Smooth muscle cell (in vitro differentiated cells): ENCODE data around the gene JDP2. TPM values are rescaled to one million over a fixed set of nuclear protein-coding genes. Genes with fewer than 3 reads are reported as not detected.

ENCODE experiments used
- DNase-seq: peaks from one replicate; lab custom pipeline; 2025; ENCODE audit not compliant: unreplicated experiment; lab: John Stamatoyannopoulos, UW
- H2AFZ ChIP-seq: fragments of 200-600 bp; sonication (generic); 2 replicates; pipeline ENCODE4 v1.6.0; 2016; ENCODE audit warnings: antibody characterized with exemption, low read depth, mild to moderate bottlenecking
- H3F3A ChIP-seq: fragments of 200-600 bp; sonication (generic); 2 replicates; pipeline ENCODE4 v1.6.0; 2017; ENCODE audit warnings: antibody characterized with exemption, low read depth
- H3K27ac ChIP-seq: fragments of 200-600 bp; sonication (generic); 2 replicates; pipeline ENCODE4 v1.5.1; 2016; ENCODE audit warnings: low read depth, mild to moderate bottlenecking
- H3K27me3 ChIP-seq: fragments of 200-600 bp; sonication (generic); 2 replicates; pipeline ENCODE4 v1.6.1; 2016; ENCODE audit warnings: low read depth, mild to moderate bottlenecking
- H3K36me3 ChIP-seq: fragments of 200-600 bp; sonication (generic); 2 replicates; pipeline ENCODE4 v1.5.1; 2016; ENCODE audit warnings: low read depth
- H3K4me1 ChIP-seq: fragments of 200-600 bp; sonication (generic); 2 replicates; pipeline ENCODE4 v1.5.1; 2016; ENCODE audit warnings: low read depth
- H3K4me2 ChIP-seq: fragments of 200-600 bp; sonication (generic); 2 replicates; pipeline ENCODE4 v1.6.0; 2016; ENCODE audit warnings: mild to moderate bottlenecking
- H3K4me3 ChIP-seq: fragments of 200-600 bp; sonication (generic); 2 replicates; pipeline ENCODE4 v1.5.1; 2016; ENCODE audit warnings: mild to moderate bottlenecking
- H3K79me2 ChIP-seq: fragments of 200-600 bp; sonication (generic); 2 replicates; pipeline ENCODE4 v1.6.0; 2016; ENCODE audit warnings: low read depth, mild to moderate bottlenecking
- H3K9ac ChIP-seq: fragments of 200-600 bp; sonication (generic); 2 replicates; pipeline ENCODE4 v1.6.0; 2016; ENCODE audit warnings: low read depth
- H3K9me3 ChIP-seq: fragments of 200-600 bp; sonication (generic); replicated peaks from 2 replicates; pipeline ENCODE4 v1.5.1; 2016; ENCODE audit warnings: low read depth
- H4K20me1 ChIP-seq: fragments of 200-600 bp; sonication (generic); 2 replicates; pipeline ENCODE4 v1.6.0; 2016; ENCODE audit warnings: low read depth
- WGBS: methylation state at CpG from one replicate; pipeline ENCODE4 v1.1.7; 2016; ENCODE audit warnings: low lambda C conversion rate; 5-methylcytosine and 5-hydroxymethylcytosine counted together
- polyA plus RNA-seq: library from polyadenylated mRNA; unstranded; fragments of >200 nt; fragmentation: Nextera tagmentation; extraction: Ambion mirVana; gene quantifications from 2 replicates; pipeline ENCODE4 v1.2.1, GENCODE V29; 2016
- total RNA-seq: library from RNA; depleted of rRNA; stranded (reverse); fragments of >200 nt; gene quantifications from 2 replicates; pipeline ENCODE4 v1.2.3, GENCODE V29; 2014
- TF ChIP-seq, protein P1 (sequence below): fragments of 200-600 bp; sonication (generic); IDR thresholded peaks from 2 replicates; pipeline ENCODE4 v1.5.1; 2017; ENCODE audit warnings: borderline replicate concordance, mild to moderate bottlenecking, antibody characterized with exemption; ENCODE audit not compliant: insufficient read depth, poor library complexity, severe bottlenecking

The JDP2 gene
- total and polyA plus RNA-seq, 2 experiments from 2014 or later = 70.3 to 126 TPM

DNA sequence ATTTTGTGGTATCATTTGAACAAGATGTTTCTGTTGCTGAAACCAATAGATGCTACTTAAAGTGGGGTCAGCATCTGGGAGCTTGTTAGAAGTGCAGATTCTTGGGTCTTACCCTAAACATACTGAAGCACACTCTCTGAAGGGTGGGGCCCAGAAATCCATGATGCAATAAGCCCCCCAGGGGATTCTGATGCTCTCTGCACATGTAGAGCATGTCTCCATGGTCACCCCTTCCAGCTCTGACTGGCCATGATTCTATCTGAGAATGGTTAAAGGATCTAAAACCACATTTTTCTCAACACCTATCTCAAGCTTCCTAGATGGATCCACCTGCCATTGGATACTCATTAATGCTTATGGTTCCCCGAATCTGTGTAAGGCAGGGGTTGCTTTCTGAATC, 20.4 kb downstream of the JDP2 start:
- WGBS = 82% methylated on average over 1 of the region's 1 CpG
- Histone ChIP-seq H3K27me3 (no peaks in the 10 kb centered on the region), H2AFZ (no peak overlapping the region), H4K20me1 (peaks cover 94% of the 10 kb centered on the region), H3K9ac (no peak overlapping the region), H3K4me1 (peaks cover 27% of the 10 kb centered on the region), H3K79me2 (peaks cover 80% of the 10 kb centered on the region), H3K4me3 (no peak overlapping the region), H3K4me2 (no peak overlapping the region), H3K9me3 (no peaks in the 10 kb centered on the region), H3K27ac (no peak overlapping the region), H3F3A (no peaks in the 10 kb centered on the region), H3K36me3 (no peaks in the 10 kb centered on the region)
- TF ChIP-seq, protein P1, sequence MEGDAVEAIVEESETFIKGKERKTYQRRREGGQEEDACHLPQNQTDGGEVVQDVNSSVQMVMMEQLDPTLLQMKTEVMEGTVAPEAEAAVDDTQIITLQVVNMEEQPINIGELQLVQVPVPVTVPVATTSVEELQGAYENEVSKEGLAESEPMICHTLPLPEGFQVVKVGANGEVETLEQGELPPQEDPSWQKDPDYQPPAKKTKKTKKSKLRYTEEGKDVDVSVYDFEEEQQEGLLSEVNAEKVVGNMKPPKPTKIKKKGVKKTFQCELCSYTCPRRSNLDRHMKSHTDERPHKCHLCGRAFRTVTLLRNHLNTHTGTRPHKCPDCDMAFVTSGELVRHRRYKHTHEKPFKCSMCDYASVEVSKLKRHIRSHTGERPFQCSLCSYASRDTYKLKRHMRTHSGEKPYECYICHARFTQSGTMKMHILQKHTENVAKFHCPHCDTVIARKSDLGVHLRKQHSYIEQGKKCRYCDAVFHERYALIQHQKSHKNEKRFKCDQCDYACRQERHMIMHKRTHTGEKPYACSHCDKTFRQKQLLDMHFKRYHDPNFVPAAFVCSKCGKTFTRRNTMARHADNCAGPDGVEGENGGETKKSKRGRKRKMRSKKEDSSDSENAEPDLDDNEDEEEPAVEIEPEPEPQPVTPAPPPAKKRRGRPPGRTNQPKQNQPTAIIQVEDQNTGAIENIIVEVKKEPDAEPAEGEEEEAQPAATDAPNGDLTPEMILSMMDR = no peak
- DNase-seq = no peak

DNA sequence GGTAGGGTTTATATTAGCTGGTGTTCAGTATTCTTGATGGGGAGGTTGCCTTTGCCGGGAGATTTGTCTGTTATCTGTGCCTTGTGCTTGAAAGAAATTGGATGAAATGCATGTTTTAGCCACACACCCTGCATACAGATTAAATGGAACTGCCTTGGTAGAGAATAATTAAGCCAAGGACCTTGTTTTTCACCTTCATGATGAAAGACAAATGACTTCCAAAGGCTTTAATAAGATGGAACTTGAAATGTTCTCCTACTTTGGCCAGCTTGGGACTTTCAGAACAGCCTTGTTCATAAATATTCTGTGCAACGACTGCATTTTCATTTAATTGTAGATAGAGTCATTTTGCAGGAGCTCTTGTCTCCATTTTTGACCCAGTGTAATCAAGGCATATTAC, 21.2 kb downstream of the JDP2 start:
- H4K20me1 ChIP-seq = peaks cover 94% of the 10 kb centered on the region
- no peak overlapping the region for H2AFZ ChIP-seq

DNA sequence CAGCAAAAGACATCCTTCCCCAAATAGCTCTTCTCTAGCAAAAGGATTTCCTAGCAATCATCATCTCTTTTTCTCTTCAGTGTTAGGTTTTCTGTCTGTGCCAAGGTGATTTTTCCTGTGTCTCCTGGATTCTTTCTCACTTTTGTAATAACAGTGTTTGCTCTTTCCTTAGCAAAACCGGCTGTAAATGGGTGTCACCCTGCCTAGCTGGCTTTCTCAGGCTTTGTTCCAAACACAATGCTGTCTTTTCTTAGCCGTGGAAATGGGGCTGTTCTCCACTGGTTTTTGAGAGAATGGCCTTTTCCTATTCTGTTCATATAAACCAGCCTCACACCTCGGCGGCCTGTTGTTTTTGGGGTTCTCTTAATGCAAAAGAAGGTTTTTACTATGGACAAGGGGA, 21.9 kb downstream of the JDP2 start:
- Histone ChIP-seq H3K27ac (peak overlapping the region; percentile 31), H3K4me1 (peaks cover 35% of the 10 kb centered on the region), H3K4me3 (no peak overlapping the region), H3K27me3 (no peaks in the 10 kb centered on the region), H3K9ac (no peak overlapping the region), H2AFZ (no peak overlapping the region), H3F3A (no peaks in the 10 kb centered on the region), H3K9me3 (no peaks in the 10 kb centered on the region), H3K79me2 (peaks cover 80% of the 10 kb centered on the region), H3K36me3 (no peaks in the 10 kb centered on the region), H4K20me1 (peaks cover 94% of the 10 kb centered on the region), H3K4me2 (no peak overlapping the region)
- whole genome bisulfite sequencing = 88% methylated on average over 4 of the region's 4 CpGs
- DNase-seq = no peak
- TF ChIP-seq, protein P1 = no peak

More for the DNA sequence above, 21.2 kb downstream of the JDP2 start:
- no peak overlapping the region for H3K4me2 ChIP-seq
- peaks cover 33% of the 10 kb centered on the region for H3K4me1 ChIP-seq
- H3K27ac ChIP-seq = peak overlapping the region; percentile 31
- H3K36me3 ChIP-seq = no peaks in the 10 kb centered on the region
- no peaks in the 10 kb centered on the region for H3F3A ChIP-seq
- H3K27me3 ChIP-seq = no peaks in the 10 kb centered on the region
- peaks cover 80% of the 10 kb centered on the region for H3K79me2 ChIP-seq
- no peak for DNase-seq
- H3K9me3 ChIP-seq = no peaks in the 10 kb centered on the region
- TF ChIP-seq, protein P1 = no peak
- H3K9ac ChIP-seq = no peak overlapping the region
- WGBS = 64% methylated on average over 2 of the region's 2 CpGs
- no peak overlapping the region for H3K4me3 ChIP-seq
